ENCODE data around the gene OR8D2. TPM values are rescaled to one million over a fixed set of nuclear protein-coding genes. Genes with fewer than 3 reads are reported as not detected.
"Not testable (repeated sequence)": the region's sequence is repeated elsewhere in the genome, so short reads cannot be mapped to it uniquely, and the experiment has no call there.

The OR8D2 gene
- total RNA-seq, 2 experiments from 2014 or later, result not detected

DNA sequence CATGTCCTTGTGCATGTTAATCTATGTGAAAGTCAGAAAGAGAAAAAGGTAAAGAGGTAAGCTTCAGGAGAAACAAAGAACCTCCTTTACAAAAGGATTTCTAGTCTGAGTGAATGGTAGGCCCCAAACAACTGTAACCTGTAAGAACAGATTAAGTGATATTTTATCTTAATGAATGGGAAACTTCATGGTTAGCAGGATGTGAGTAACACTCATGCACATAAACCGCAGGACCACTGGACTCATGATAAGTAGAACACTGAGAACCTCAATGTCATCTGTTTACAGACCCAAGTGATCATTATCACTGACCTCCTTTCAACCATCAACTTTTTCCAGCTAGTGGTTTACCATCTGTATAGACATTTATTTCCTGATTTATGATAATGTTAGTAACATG is 43.9 kb downstream of the OR8D2 start:
- no peaks in the 10 kb centered on the region for H3K36me3 Mint-ChIP-seq (ENCODE audit: low read depth)
- intact Hi-C loops (cut with micrococcal nuclease), result no loop called here
- H3K27me3 Mint-ChIP-seq (ENCODE audit: low read depth), result peaks cover 4% of the 10 kb centered on the region
- DNase-seq, result no peak
- no peak overlapping the region for H3K27ac Mint-ChIP-seq
- no peaks in the 10 kb centered on the region for H3K9me3 Mint-ChIP-seq
- H3K4me1 Mint-ChIP-seq (ENCODE audit: low read depth), result no peaks in the 10 kb centered on the region
- CTCF ChIA-PET, result no interaction called here
- no peak overlapping the region for H3K4me3 Mint-ChIP-seq

DNA sequence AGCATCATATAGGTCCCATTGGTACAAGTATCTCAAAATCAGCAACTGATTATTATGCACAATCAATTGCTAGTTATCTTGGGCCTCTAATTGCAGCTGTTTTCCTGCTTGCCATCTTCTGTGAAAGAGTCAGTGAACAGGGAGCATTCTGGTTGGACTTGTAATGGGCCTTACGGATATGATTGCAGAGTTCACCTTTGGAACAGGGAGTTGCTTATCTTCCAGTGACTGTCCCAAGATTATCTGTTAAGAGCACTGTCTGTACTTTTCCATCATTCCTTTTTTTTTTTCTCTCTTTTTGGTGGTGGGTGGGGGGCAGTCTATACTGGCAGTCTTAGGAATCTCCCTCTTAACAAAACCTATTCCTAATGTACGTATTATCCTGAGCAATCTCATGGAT is 46.0 kb downstream of the OR8D2 start:
- Mint-ChIP-seq H3K36me3 (ENCODE audit: low read depth) (no peaks in the 10 kb centered on the region), H3K4me3 (no peak overlapping the region), H3K9me3 (no peaks in the 10 kb centered on the region), H3K27me3 (ENCODE audit: low read depth) (peaks cover 2% of the 10 kb centered on the region), H3K27ac (no peak overlapping the region), H3K4me1 (ENCODE audit: low read depth) (no peaks in the 10 kb centered on the region)
- CTCF ChIA-PET, result interaction anchor here (0.6 to 0.8 kb wide), 2 partner anchors 39 to 202 kb away, joined by 3 read pairs; no protein-coding TSS in a partner anchor
- no peak for DNase-seq
- intact Hi-C loops (cut with micrococcal nuclease), result no loop called here

DNA sequence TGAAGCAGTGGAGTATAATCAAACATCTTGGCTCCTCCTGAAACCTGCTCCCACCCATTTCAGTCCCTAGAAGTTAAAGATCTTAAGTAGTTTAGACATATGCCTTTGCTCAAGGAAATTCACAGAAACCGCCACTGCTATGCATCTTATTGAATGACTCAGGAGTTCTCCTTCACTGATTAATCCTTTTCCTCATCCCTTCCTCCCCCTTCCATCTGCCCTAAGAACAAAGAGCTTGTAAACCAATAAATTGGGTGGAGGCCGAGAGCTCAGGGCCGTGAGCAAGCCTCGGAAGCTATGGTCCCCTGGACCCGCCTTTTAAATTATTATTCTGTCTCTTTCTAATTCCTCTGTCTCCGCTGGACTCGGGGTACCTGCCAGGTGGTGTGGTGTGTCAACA is 49.1 kb downstream of the OR8D2 start:
- H3K9me3 Mint-ChIP-seq; H3K27ac Mint-ChIP-seq; H3K36me3 Mint-ChIP-seq (ENCODE audit: low read depth); H3K4me1 Mint-ChIP-seq (ENCODE audit: low read depth); H3K4me3 Mint-ChIP-seq; H3K27me3 Mint-ChIP-seq (ENCODE audit: low read depth); DNase-seq; intact Hi-C loops (cut with micrococcal nuclease): not testable (repeated sequence)
- CTCF ChIA-PET, result interaction anchor here (0.6 kb wide), 1 partner anchor 24 kb away, joined by 3 read pairs; no protein-coding TSS in a partner anchor

Other genes starting within 250 kb of the OR8D2 start
- 10 to 100 TPM in 1 of 2 experiments, 1 to 10 TPM in 1; 9.7 to 11.4 TPM for gene VWA5A, start 204.7 kb downstream of the OR8D2 start, total RNA-seq
- gene OR10D3, start 136.9 kb downstream of the OR8D2 start, total RNA-seq, result not detected
- gene OR8G1, start 79.1 kb downstream of the OR8D2 start, total RNA-seq, result not detected
- gene OR8G5, start 63.8 kb downstream of the OR8D2 start, total RNA-seq, result not detected
- gene OR8D1, start 6.2 kb downstream of the OR8D2 start, total RNA-seq, result not detected
- not detected for gene OR8B2, start 64.3 kb upstream of the OR8D2 start, total RNA-seq
- not detected for gene OR8B3, start 78.8 kb upstream of the OR8D2 start, total RNA-seq
- gene OR8B4, start 104.7 kb upstream of the OR8D2 start, total RNA-seq, result not detected
- not detected for gene OR8B8, start 125.5 kb upstream of the OR8D2 start, total RNA-seq
- gene OR8B12, start 223.5 kb upstream of the OR8D2 start, total RNA-seq, result not detected
- not detected for gene OR8A1, start 249.8 kb upstream of the OR8D2 start, total RNA-seq